GM19238 (cell line): ENCODE results near the gene TRMT6.

ENCODE experiments used
- DNase-seq: peaks from one replicate; pipeline ENCODE4 v3.0.0; 2011; ENCODE audit warnings: low spot score; ENCODE audit not compliant: insufficient read length

TRMT6 gene, protein sequence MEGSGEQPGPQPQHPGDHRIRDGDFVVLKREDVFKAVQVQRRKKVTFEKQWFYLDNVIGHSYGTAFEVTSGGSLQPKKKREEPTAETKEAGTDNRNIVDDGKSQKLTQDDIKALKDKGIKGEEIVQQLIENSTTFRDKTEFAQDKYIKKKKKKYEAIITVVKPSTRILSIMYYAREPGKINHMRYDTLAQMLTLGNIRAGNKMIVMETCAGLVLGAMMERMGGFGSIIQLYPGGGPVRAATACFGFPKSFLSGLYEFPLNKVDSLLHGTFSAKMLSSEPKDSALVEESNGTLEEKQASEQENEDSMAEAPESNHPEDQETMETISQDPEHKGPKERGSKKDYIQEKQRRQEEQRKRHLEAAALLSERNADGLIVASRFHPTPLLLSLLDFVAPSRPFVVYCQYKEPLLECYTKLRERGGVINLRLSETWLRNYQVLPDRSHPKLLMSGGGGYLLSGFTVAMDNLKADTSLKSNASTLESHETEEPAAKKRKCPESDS

DNA sequence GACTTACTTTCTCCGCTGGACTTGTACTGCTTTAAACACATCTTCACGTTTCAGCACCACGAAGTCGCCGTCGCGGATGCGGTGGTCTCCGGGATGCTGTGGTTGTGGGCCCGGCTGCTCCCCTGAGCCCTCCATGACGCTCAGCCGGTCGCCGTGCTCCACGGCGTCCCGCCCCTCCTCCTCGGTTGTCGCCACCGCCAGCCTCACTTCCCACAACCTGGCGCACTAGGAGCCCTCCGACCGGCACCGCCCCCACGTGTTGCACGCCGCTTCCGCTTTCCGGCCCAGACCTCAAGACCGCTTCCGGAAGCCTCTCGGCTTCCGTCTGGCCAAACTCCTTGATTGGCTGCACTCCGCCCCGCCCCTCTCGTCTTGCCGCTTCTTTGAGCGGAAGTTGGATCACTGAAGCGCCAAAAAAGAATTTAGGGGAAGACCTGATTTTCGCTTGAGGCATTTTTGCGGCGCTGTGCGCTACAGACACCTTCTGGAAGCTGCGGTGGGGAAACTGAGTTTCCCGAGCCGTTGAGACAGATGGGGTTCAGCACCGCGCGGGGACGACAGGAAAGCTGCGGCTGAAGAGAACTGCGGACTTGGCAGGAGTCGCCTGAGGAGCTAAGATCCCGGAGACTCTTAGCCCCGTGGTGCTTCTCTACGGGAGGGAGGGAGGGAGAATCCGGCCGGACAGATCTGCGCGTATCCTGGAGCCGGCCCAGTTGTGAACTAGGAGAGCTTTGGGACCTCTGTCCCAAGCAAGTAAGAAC, at the start of gene TRMT6, which contains the start of gene MCM8:
Gene TRMT6, minus strand, starts transcription at position 263 of the 761 bp plus-strand sequence. Its CDS starts 128 bp downstream, at position 135.
Gene MCM8, plus strand, starts transcription at position 382 of the 761 bp plus-strand sequence. CDS start 1,364 bp downstream, outside the sequence.
- peak; percentile 86 for DNase-seq

DNA sequence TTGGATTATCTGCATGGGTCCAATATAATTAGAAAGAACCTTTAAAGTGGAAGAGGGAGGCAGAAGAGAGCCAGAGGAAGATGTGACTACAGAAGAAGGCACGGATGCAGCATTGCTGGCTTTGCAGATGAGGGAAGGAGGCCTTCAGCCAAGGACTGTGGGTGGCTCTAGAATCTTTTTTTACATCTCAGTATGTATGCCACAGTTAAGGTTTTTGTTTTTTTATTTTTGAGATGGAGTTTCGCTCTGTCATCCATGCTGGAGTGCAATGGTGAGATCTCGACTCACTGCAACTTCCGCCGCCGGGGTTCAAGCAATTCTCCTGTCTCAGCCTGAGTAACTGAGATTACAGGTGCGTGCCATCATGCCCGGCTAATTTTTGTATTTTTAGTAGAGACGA, 49.5 kb upstream of the TRMT6 start:
- no peak for DNase-seq

DNA sequence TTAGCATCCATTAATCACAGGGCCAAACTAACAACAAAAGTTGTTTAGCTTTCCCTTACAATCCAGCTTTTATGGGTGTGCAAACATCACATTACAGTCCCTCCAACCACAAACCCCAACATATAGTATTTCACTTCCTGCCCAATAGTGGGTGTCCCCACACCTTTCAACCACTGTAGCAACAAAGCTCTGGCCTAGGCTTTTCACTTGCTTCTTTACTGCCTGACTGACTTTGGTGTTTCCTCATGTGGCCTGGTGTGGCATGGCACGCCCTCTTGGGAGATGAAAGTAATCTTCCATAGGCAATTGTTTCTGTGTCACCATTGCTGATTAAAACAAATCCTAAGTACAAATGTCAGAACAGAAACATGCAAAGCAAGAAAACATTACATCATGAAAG, 46.4 kb upstream of the TRMT6 start:
- DNase-seq: peak; percentile 35

DNA sequence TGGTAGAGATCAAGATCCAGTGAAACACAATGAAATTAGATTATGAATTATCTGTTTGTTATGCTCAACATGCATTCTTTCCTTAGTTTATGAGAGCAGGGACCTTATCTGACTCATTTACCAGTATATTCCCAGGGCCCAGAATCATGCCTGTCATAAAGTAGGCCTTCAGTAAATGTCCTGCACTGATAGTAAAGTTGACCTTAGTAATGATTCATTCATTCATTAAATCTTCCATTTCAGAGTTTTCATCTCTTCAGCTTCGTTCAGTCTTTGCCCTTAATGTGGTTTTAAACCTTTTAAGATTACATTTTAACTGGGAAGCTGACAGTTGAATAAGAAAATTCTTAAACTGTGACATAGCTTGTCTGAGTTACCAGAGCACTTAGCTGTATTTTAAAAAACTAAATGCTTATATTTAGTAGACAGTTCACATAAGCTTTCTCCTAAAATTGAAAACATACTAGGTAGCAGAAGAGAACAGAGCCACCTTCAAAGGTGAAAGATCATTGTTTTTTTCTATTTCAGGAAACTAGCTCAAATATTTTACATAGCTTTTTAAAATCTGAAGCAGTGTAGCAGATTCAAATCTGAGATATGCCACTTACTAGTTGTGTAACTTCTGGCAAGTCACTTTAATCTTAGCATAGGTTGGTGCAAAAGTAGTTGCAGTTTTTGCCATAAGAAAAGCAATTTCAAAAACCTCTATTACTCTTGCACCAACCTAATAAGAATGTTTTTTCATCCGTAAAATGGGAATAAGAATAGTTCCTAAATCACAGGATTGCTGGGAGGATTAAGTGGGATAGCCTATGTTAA, 41.5 kb upstream of the TRMT6 start:
- no peak for DNase-seq

DNA sequence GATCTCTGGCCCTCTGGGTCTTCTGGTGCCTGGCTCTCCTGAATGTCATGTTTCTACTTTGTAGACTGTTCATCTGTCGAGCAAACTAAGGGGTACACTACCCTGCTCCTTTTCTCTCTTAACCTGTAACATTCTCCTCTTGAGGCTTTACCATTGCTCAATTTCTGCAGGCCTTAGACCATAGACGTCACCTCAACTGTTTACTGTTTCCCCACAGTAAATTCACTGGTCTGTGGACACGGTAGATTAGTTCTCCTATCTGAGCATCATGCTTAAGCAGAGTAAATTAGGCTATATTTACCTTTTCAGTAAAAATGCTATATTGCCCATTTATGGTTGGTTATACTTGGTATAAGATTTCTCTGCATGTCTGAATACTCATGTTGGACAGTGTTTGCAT, 40.6 kb upstream of the TRMT6 start:
- no peak for DNase-seq

DNA sequence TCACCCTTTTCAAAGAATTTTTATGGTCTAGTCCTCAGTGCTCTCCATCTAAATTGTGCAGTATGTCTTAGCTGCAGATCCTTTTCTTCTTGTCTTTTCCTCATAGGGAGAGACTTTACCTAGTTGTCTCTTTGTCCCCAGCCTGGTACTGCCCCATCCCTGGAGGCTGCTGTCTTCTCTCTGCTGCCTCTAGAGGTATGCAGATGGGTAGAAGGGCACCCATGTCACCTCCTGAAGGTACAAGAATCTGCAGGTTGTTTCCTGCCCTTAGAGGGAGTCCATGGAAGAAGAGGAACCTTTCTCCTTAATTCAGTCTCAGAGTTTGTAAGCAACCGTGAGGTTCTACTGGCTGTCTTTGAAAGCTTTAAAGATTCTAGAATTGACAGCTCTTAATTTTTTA, 39.2 kb upstream of the TRMT6 start:
- no peak for DNase-seq

DNA sequence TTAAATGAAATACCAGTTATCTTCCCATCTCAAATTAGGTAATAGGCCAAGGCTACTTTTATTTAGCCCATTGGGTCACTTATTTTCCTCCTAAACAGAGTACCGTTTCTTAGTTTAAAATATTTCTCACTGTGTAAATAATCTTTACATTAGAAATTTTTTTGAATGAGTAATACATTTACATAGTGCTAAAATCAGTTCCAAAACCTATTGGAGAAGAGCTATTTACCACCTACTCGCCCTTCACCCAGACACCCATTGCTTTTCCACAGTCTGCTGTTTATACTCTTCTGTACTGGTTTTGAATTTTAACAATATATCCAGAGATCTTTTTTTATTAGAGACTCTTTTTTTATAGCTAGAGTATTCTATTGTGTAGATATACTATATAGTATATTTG, 37.0 kb upstream of the TRMT6 start:
- DNase-seq: no peak

DNA sequence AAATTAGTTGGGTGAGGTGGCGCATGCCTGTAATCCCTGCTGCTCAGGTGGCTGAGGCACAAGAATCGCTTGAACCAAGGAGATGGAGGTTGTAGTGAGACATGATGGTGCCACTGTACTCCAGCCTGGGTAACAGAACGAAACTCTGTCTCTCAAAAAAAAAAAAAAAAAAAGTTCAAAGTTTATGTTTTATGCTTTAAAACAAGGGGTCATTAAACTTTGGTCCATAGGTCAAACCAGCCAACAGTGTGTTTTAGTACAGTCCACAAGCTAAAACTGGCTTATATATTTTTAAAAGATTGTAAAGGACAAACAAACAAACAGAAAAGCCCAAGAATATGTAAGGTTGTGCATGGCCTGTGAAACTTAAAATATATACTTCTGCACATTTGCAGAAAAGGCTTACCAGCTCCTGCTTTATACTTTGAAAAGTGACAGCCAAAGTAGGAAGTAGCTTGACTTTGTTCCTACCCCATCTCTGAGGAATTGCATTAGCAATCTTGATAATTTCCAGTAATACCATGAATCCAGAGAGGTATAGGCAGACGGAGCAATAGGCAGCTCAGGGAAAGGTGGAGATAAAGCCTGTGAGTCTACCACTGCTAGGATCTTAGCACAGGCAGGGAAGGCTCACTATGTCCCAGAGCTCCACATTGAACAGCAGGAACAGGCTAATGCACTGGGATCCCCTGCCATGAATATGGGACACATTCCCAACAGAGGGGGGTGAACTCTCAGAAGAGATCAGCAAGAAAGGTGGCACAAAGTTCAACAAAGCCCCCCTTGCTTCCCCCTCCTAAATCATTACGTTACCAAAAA, 30.6 kb upstream of the TRMT6 start:
- no peak for DNase-seq

DNA sequence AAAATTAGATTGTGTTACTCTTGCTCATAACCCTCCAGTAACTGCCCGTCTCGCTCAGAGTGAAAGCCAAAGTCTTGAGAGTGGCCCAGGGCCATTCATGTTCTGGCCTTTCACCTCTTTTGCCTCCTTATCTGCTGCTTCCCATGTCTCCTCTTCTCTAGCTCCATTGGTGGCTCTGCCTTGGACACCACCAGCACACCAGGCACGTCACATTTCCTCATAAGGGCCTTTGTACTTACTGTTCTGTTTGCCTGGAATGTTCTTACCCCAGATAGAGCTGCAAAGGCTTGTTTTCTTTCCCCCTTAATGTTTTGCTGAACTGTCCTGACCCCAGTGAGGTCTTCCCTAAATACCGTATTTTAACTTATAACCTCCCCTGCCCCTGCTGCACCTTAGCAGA, 29.5 kb upstream of the TRMT6 start:
- DNase-seq: no peak

DNA sequence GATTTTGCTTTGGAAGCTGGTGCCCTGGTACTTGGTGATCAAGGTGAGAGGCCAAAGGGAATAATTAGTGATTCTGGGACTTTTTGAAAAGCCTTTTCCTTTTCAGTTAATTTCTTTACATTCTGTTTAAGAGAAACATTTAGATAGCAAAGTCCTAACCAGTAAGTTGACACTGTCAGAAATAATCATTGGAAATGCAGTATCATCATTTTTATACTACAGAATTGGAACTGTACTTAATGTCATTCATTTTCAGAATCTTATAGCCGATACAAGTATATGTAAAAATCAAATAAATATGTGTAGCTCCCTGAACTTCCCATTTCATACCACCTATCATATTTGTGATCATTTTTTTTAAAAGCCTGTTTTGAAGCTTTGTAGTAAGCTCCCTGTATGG, 27.6 kb upstream of the TRMT6 start:
- DNase-seq: no peak

DNA sequence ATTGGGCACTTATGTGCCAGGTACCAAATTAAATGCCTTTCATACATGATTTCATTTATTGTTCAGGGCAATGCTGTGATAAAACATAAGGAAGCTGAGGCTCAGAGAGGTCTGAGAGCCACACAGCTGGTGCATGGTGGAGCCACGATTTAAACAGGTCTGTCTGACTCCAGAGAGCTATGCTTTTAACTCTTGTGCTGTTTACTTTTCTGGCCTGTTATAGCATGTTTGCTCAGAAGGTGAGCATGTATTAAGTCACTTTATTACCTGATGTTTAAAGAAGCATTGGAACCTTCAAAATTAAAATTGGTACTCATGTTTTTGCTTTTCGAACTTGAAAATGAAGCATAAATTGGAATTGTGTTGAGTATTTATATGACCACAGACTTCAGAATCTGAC, 26.9 kb upstream of the TRMT6 start:
- DNase-seq: no peak

DNA sequence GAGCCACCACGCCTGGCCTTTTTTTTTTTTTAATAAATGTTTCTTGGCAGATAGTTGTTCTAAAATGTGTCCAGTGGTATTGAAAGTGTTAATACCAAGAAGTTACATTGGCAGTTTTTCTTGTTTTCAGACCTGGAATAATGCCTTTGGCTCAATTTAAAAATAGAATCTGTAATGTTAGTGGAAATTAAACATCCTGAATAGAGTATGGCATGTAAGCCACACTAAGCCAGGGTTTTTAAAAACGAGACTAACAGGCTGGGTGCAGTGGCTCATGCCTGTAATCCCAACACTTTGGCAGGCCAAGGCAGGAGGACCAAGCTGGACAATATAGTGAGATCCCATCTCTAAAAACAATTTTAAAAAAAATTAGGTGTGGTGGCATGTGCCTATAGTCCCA, 25.4 kb upstream of the TRMT6 start:
- DNase-seq: no peak

DNA sequence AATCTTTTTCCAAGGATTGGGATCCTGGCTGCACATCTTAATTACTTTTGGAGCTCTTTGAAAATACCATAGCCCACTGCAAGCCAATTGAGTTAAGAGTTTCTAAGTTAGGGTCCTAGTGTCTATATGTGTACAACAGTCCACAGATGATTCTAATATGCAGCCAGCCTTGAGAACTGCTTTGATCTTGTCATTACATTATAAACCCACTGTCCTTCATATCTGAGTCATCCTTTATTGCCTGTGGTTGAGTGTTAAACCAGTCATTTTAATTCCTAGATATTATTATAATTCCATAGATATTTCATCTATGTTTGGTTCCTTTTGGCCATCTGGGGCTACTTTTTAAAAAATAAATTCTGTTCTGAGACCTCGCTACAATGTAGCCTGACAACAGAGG, 24.2 kb upstream of the TRMT6 start:
- no peak for DNase-seq

DNA sequence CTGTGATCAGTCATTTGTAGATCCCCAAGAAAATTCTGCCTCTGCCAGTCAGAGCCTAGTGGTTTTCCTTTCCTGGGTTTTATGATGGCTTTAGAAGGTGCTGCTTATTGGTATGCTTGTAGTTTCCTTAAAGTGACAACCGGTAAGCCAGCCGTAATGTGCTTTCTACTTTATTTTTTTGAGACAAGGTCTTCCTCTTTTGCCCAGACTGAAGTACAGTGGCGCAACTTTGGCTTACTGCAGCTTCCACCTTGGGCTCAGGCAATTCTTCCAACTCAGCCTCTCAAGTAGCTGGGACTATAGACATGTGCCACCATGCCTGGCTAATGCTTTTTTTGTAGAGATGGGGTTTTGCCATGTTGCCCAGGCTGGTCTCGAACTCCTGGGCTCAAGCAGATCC, 23.6 kb upstream of the TRMT6 start:
- DNase-seq: no peak

DNA sequence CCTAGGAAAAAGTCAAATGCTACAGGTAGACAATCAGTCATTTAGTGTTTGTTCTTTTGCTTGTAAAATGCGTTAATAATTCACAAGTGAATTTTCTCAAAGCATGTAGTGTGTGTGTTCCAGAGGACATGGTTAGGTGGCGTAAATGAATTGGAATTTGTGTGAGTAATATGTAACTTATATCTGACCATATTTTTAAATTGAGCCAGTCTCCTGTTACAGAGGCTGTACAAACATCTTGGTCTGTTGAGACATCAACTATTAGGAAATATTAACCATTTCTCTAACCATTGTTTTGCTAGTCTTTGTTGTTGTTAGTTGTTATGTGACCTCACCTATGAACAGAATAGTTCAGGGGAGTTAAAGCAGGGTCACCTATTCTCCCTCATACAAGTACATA, 22.8 kb upstream of the TRMT6 start:
- DNase-seq: no peak

DNA sequence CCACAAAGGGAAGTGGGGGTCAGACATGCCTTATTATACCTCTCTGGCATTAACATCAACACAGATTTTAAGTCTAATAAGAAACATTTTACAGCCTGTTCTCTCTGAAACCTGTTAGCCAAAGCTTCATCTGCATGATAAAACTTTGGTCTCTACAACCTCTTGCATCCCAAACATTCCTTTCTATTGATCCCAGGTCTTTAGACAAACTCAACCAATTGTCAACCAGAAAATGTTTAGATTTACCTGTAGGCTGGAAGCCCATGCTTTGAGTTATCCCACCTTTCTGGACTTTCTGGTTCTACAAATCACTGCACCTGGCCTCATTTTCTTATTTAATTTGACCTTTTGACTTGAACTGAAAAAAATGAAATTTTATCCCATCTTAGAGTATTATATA, 20.9 kb upstream of the TRMT6 start:
- DNase-seq: no peak

DNA sequence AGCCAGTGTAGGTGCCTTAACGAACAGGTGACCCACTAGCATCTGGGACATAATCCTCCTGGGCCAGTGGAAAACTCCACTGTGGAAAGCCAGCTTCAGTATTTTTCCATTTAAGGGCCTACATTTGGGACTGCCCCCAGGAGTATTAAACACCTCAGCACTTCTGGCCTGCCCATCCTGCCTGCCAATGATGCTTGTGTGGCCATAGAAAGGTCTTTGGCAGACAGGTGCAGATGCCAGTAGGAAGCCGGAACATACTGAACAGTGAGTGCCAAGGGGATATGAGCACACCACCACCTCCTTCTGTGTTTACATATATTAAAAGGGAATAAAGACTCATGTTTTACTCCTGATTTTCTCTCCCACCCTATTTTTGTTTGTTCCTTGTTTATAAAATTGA, 20.0 kb upstream of the TRMT6 start:
- no peak for DNase-seq

DNA sequence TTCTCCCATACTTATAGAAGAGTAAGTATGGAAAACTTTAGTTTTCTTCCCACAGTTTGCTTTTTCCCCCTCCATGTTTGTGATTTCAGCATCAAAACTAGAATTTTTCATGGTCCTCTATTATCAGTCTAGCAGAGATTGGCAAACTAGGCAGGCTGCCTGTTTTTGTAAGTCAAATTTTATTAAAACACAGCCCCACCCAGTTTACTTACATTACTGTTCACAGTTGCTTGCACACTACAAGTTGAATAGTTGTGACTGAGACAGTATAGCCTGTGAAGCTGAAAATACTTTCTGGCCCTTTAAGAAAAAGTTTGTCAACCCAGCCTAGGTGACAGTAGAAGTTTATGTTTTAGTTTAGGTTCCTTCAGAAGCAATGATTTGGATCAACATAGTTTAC, 19.6 kb upstream of the TRMT6 start:
- DNase-seq: no peak

DNA sequence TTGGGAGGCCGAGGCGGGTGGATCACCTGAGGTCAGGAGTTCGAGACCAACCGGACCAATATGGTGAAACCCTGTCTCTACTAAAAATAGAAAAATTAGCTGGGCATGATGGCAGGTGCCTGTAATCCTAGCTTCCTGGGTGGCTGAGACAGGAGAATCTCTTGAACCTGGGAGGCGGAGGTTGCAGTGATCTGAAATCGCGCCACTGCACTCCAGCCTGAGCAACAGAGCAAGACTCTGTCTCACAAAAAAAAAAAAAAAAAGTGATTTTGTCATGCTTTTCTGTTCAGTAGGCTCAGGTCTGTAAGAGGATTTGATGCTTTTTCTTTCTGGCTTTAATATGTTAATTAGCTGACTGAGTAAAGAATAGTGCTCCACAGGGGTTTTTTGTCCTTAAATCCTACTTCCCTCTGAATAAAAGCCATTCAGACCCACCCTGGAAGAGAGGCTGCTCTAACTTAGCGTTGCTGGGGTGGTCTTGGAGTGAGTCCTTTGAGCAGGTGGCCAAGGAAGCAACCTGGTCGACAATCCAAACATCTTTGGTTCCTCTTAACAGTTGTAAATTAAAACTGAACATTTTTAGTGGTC, 19.1 kb upstream of the TRMT6 start:
- DNase-seq: no peak

DNA sequence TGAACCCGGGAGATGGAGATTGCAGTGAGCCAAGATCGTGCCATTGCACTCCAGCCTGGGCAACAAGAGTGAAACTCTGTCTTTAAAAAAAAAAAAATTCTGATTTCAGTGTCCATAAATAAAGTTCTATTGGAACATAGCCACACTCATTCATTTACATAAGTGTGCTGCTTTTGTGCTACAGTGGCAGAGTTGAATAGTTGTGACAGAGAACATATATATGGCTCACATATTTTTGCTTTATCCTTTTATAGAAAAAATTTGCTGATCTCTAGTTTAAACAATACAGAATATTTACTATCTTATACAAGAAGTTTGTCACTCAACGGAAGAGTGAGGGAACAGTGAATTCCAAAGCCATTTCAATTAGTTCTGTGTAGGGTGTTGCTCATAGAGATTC, 18.1 kb upstream of the TRMT6 start:
- no peak for DNase-seq
